Measurements from ENCODE around the gene TFEB. TPM values are rescaled to one million over a fixed set of nuclear protein-coding genes. Genes with fewer than 3 reads are reported as not detected.

Gene TFEB
- total RNA-seq, 1 experiment from 2014 or later = 6.6 TPM

DNA sequence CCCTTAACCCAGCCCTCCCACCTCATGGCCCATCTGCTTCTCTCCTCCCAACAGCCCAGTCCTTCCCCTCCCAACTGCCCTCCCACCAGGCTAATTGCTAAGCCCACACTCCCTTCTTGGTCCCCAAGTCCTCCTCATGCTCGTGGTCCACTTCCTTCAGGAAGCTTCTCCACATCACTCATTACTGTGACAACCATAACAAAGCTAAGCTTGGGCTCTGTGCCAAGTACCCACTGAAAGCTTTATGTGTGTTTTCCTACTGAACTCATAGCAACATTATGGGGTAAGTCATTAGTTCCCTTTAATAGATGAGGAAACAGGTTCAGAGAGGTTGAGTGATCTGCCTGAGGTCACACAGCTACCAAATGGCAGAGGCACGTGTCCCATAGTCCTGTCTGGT is 28.1 kb upstream of the TFEB start:
- Mint-ChIP-seq H3K36me3 (ENCODE audit: insufficient read depth, unreplicated experiment) (peaks cover 5% of the 10 kb centered on the region), H3K9me3 (ENCODE audit: low read depth, unreplicated experiment) (no peaks in the 10 kb centered on the region), H3K27me3 (ENCODE audit: unreplicated experiment) (peaks cover 11% of the 10 kb centered on the region), H3K4me1 (ENCODE audit: low read depth, unreplicated experiment) (peaks cover 18% of the 10 kb centered on the region), H3K27ac (ENCODE audit: unreplicated experiment) (no peak overlapping the region), H3K4me3 (ENCODE audit: low read depth, unreplicated experiment) (no peak overlapping the region)
- no TSS peak for BruUV-seq (replicated peaks)
- intact Hi-C loops (cut with micrococcal nuclease; ENCODE audit: unreplicated experiment) = no loop called here
- DNase-seq = no peak
- CTCF ChIA-PET = no interaction called here
- TF ChIP-seq CTCF (IDR thresholded peaks at IDR 0.05; ENCODE audit: unreplicated experiment) = no peak

- CTCF ChIA-PET = no interaction called here
- no peaks in the 10 kb centered on the region for H3K36me3 Mint-ChIP-seq (ENCODE audit: insufficient read depth, unreplicated experiment)
- no peak overlapping the region for H3K4me3 Mint-ChIP-seq (ENCODE audit: low read depth, unreplicated experiment)
These were observed 24.6 kb upstream of the TFEB start for GRCh38 chr6:41759905-41760579.

DNA sequence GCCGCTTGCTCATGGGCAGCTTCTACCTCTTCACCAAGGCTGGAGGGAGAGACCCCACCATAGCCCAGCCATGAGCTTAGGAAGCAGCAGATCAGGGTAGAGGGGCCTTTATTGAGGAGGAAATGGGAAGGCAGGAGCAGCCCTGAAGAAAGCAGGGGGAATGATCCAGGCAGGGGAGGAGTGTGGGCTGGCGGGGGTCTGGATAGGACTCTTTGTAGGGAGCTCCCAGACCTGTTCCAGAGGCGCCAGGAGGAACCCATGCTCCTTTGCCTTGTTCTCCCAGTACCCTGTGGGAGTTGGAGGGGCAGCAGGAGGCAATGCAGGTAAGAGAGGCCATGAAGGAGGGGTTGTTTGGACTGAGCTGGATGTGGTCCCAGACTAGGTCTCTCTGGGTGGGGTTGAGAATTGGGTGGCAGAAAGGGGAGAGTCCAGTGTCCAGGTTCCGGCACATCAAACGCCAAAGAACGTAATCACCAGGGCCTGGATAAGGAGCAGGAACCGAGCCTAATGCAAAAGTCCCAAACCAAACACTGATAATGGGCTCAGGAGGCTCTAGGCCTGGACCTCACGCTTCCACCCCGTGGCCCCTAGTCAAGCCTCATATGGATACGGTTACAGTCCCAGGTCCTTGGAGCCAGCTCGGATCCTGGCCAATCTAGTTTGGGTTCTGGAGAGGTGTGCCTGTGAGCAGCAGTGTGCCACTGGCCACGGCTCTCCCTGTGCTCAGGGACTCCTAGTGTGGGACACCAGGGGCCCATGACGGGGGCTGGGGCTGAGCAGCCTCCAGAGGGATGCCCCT is 23.9 kb upstream of the TFEB start:
- Mint-ChIP-seq H3K4me1 (ENCODE audit: low read depth, unreplicated experiment) (no peaks in the 10 kb centered on the region), H3K27ac (ENCODE audit: unreplicated experiment) (no peak overlapping the region), H3K36me3 (ENCODE audit: insufficient read depth, unreplicated experiment) (no peaks in the 10 kb centered on the region), H3K9me3 (ENCODE audit: low read depth, unreplicated experiment) (no peaks in the 10 kb centered on the region), H3K27me3 (ENCODE audit: unreplicated experiment) (peaks cover 28% of the 10 kb centered on the region), H3K4me3 (ENCODE audit: low read depth, unreplicated experiment) (no peak overlapping the region)
- DNase-seq = no peak
- no TSS peak for BruUV-seq (replicated peaks)
- CTCF ChIA-PET = interaction anchor here (1.0 kb wide), 1 partner anchor 12 kb away, joined by 4 read pairs; the partner anchor contains the start of gene PGC
- intact Hi-C loops (cut with micrococcal nuclease; ENCODE audit: unreplicated experiment) = no loop called here
- TF ChIP-seq CTCF (IDR thresholded peaks at IDR 0.05; ENCODE audit: unreplicated experiment) = no peak

More at GRCh38 chr6:41759905-41760579, 24.6 kb upstream of the TFEB start:
- intact Hi-C loops (cut with micrococcal nuclease; ENCODE audit: unreplicated experiment) = no loop called here
- H3K4me1 Mint-ChIP-seq (ENCODE audit: low read depth, unreplicated experiment) = no peaks in the 10 kb centered on the region
- no peak for TF ChIP-seq CTCF (IDR thresholded peaks at IDR 0.05; ENCODE audit: unreplicated experiment)
- H3K27me3 Mint-ChIP-seq (ENCODE audit: unreplicated experiment) = peaks cover 22% of the 10 kb centered on the region
- DNase-seq = no peak
- no peaks in the 10 kb centered on the region for H3K9me3 Mint-ChIP-seq (ENCODE audit: low read depth, unreplicated experiment)
- H3K27ac Mint-ChIP-seq (ENCODE audit: unreplicated experiment) = no peak overlapping the region
- no TSS peak for BruUV-seq (replicated peaks)

DNA sequence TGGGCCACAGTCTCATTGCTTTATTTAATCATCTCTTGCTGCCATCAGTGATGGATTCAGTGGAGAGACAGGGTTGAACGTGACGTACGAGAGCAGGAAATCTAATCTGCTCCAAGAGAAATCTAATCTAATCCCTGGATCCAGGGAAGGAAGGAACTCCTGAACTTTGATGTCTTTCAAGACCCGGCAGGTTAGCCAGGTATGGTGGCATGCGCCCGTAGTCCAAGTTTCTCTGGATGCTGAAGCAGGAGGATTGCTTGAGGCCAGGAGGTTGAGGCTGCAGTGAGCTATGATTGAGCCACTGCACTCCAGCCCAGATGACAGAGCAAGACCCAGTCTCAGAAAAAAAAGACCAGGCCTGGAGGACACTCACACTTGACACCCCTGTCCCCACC is 23.2 kb upstream of the TFEB start:
- CTCF ChIA-PET = interaction anchor here (1.0 kb wide), 1 partner anchor 11 kb away, joined by 4 read pairs; the partner anchor contains the start of gene PGC
- DNase-seq = no peak
- Mint-ChIP-seq H3K36me3 (ENCODE audit: insufficient read depth, unreplicated experiment) (no peaks in the 10 kb centered on the region), H3K4me1 (ENCODE audit: low read depth, unreplicated experiment) (no peaks in the 10 kb centered on the region), H3K27me3 (ENCODE audit: unreplicated experiment) (peaks cover 28% of the 10 kb centered on the region), H3K4me3 (ENCODE audit: low read depth, unreplicated experiment) (no peak overlapping the region), H3K27ac (ENCODE audit: unreplicated experiment) (no peak overlapping the region), H3K9me3 (ENCODE audit: low read depth, unreplicated experiment) (no peaks in the 10 kb centered on the region)
- no peak for TF ChIP-seq CTCF (IDR thresholded peaks at IDR 0.05; ENCODE audit: unreplicated experiment)
- intact Hi-C loops (cut with micrococcal nuclease; ENCODE audit: unreplicated experiment) = no loop called here
- no TSS peak for BruUV-seq (replicated peaks)
